OCI-LY1 (cell line): ENCODE results near the gene FGFR2.

Experiments used
- H2AFZ ChIP-seq: fragments of 200-600 bp; sonication (generic), shearing (Covaris generic); 2 replicates; pipeline ENCODE4 v1.6.0; 2014; ENCODE audit warnings: antibody characterized with exemption, mild to moderate bottlenecking, low read length
- H3F3A ChIP-seq: fragments of 200-600 bp; sonication (generic), shearing (Covaris generic); 2 replicates; pipeline ENCODE4 v1.6.0; 2014; ENCODE audit warnings: mild to moderate bottlenecking, antibody characterized with exemption, low read length, moderate library complexity; ENCODE audit not compliant: insufficient read depth
- H3K27ac ChIP-seq: fragments of 200-600 bp; sonication (generic); 2 replicates; pipeline ENCODE4 v1.5.1; 2014; ENCODE audit warnings: low read length, mixed run types, mild to moderate bottlenecking, low read depth; ENCODE audit not compliant: poor library complexity, severe bottlenecking
- H3K27me3 ChIP-seq: fragments of 200-600 bp; sonication (generic); 2 replicates; pipeline ENCODE4 v1.6.0; 2014; ENCODE audit warnings: antibody characterized with exemption, mild to moderate bottlenecking, low read length, moderate library complexity; ENCODE audit not compliant: insufficient read depth
- H3K36me3 ChIP-seq: fragments of 200-600 bp; sonication (generic); 2 replicates; pipeline ENCODE4 v1.6.1; 2014; ENCODE audit warnings: mild to moderate bottlenecking, antibody characterized with exemption, low read length, moderate library complexity, mixed read lengths; ENCODE audit not compliant: insufficient read depth
- H3K4me1 ChIP-seq: fragments of 200-600 bp; sonication (generic); 2 replicates; pipeline ENCODE4 v1.5.1; 2014; ENCODE audit warnings: mild to moderate bottlenecking, low read length, moderate library complexity; ENCODE audit not compliant: insufficient read depth, severe bottlenecking
- H3K4me2 ChIP-seq: fragments of 200-600 bp; sonication (generic), shearing (Covaris generic); 2 replicates; pipeline ENCODE4 v1.6.1; 2014; ENCODE audit warnings: low read length
- H3K4me3 ChIP-seq: fragments of 200-600 bp; sonication (generic); 2 replicates; pipeline ENCODE4 v1.5.1; 2014; ENCODE audit warnings: low read length, low read depth, mild to moderate bottlenecking, mixed read lengths; ENCODE audit not compliant: poor library complexity, severe bottlenecking
- H3K79me2 ChIP-seq: fragments of 200-600 bp; shearing (Covaris generic); 2 replicates; pipeline ENCODE4 v1.6.1; 2016; ENCODE audit warnings: mixed run types, low read length, mixed read lengths; ENCODE audit not compliant: insufficient read depth
- H3K9ac ChIP-seq: fragments of 200-600 bp; sonication (generic), shearing (Covaris generic); 2 replicates; pipeline ENCODE4 v1.6.1; 2014; ENCODE audit warnings: mild to moderate bottlenecking, low read length, mixed read lengths
- H3K9me2 ChIP-seq: fragments of 200-600 bp; sonication (generic), shearing (Covaris generic); 2 replicates; pipeline ENCODE4 v1.6.1; 2014; ENCODE audit warnings: low read depth, mild to moderate bottlenecking, low read length, mixed read lengths
- H3K9me3 ChIP-seq: fragments of 200-600 bp; shearing (Covaris generic); 2 replicates; pipeline ENCODE4 v1.6.1; 2014; ENCODE audit warnings: low read length, mixed read lengths
- H4K20me1 ChIP-seq: fragments of 200-600 bp; sonication (generic), shearing (Covaris generic); 2 replicates; pipeline ENCODE4 v1.6.0; 2016; ENCODE audit warnings: mild to moderate bottlenecking, low read length; ENCODE audit not compliant: insufficient read depth
- EZH2 ChIP-seq: fragments of 200-600 bp; sonication (generic), shearing (Covaris generic); IDR thresholded peaks from 2 replicates; pipeline ENCODE4 v1.8.0; 2017; ENCODE audit warnings: borderline replicate concordance, mixed run types, mild to moderate bottlenecking, antibody characterized with exemption, low read length, moderate library complexity, mixed read lengths
- TF ChIP-seq, protein P1 (sequence below): fragments of 200-600 bp; sonication (generic), shearing (Covaris generic); IDR thresholded peaks from 2 replicates; pipeline ENCODE4 v1.5.1; 2017; ENCODE audit warnings: mild to moderate bottlenecking, antibody characterized with exemption, low read length, moderate library complexity, mixed read lengths

FGFR2 gene

GRCh38 chr10:121440461-121440860, 157.8 kb downstream of the FGFR2 start:
- Histone ChIP-seq H3K9me3 (no peaks in the 10 kb centered on the region), H2AFZ (no peak overlapping the region), H3K4me3 (no peak overlapping the region), H3K9ac (no peak overlapping the region), H3K9me2 (no peaks in the 10 kb centered on the region), H3K4me2 (no peak overlapping the region), H3F3A (no peaks in the 10 kb centered on the region), H3K27me3 (no peaks in the 10 kb centered on the region; the same call in 1 of the 2 replicates), H3K36me3 (no peaks in the 10 kb centered on the region), H3K79me2 (no peaks in the 10 kb centered on the region), H3K4me1 (no peaks in the 10 kb centered on the region), H4K20me1 (no peaks in the 10 kb centered on the region), H3K27ac (no peak overlapping the region)
- TF ChIP-seq, protein P1, sequence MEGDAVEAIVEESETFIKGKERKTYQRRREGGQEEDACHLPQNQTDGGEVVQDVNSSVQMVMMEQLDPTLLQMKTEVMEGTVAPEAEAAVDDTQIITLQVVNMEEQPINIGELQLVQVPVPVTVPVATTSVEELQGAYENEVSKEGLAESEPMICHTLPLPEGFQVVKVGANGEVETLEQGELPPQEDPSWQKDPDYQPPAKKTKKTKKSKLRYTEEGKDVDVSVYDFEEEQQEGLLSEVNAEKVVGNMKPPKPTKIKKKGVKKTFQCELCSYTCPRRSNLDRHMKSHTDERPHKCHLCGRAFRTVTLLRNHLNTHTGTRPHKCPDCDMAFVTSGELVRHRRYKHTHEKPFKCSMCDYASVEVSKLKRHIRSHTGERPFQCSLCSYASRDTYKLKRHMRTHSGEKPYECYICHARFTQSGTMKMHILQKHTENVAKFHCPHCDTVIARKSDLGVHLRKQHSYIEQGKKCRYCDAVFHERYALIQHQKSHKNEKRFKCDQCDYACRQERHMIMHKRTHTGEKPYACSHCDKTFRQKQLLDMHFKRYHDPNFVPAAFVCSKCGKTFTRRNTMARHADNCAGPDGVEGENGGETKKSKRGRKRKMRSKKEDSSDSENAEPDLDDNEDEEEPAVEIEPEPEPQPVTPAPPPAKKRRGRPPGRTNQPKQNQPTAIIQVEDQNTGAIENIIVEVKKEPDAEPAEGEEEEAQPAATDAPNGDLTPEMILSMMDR = no peak
- TF ChIP-seq EZH2 = no peak

DNA sequence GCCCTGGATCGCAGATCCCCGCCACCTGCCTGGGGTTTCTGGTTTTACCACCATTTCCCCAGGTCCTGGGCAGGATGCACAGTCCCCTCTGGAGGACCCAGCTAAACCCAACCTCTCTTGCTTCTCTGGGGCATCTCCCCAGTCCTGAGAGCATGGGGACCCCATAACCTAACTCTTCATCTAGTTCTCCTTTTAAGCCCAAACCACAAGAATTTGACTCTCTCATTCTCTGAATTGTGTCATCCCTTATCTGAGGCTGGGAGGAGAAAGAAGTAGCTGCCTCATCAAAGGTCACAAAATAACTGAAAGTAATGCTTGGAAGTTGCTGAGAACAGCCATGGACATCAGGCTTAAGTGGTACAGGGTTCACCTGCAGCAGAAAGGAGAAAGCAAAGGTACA, 159.9 kb downstream of the FGFR2 start:
- Histone ChIP-seq H3K27ac (no peak overlapping the region), H3K4me3 (no peak overlapping the region), H3F3A (no peaks in the 10 kb centered on the region), H3K9me3 (no peaks in the 10 kb centered on the region), H3K36me3 (no peaks in the 10 kb centered on the region), H3K4me1 (no peaks in the 10 kb centered on the region), H2AFZ (no peak overlapping the region), H3K4me2 (no peak overlapping the region), H4K20me1 (no peaks in the 10 kb centered on the region), H3K9ac (no peak overlapping the region), H3K79me2 (no peaks in the 10 kb centered on the region), H3K9me2 (no peaks in the 10 kb centered on the region), H3K27me3 (no peaks in the 10 kb centered on the region)
- TF ChIP-seq EZH2 = no peak
- TF ChIP-seq, protein P1 = no peak

DNA sequence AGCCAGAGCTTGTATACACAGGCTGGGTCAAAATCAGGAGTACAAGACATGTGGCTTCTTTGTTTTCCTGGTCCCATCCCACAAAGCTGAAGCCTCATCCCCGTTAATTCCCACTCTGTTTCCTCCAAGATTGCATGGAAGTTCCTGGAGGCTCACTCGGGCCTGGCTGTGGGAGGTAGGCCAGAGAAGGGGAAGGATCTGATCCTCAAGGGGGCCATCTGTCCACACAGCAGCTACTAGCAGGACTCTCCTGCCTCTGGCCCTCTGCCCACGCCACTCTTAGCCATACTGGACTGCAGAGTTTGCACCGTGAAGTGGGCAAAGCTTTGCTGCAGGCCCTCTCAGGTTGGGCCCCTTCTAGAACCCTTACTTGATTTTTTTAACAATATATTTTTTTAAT, 160.6 kb downstream of the FGFR2 start:
- Histone ChIP-seq H3K9me3 (no peaks in the 10 kb centered on the region), H3K36me3 (no peaks in the 10 kb centered on the region), H3K4me3 (no peak overlapping the region), H3K9ac (no peak overlapping the region), H3K4me2 (no peak overlapping the region), H3K27me3 (no peaks in the 10 kb centered on the region), H3K27ac (no peak overlapping the region), H3F3A (no peaks in the 10 kb centered on the region), H3K4me1 (no peaks in the 10 kb centered on the region), H4K20me1 (no peaks in the 10 kb centered on the region), H3K79me2 (no peaks in the 10 kb centered on the region), H3K9me2 (no peaks in the 10 kb centered on the region), H2AFZ (no peak overlapping the region)
- no peak for TF ChIP-seq EZH2
- TF ChIP-seq, protein P1 = no peak
